WTC11 (cell line): Measurements from ENCODE around the gene ERF.

ENCODE experiments used
- CTCF ChIP-seq: fragments of 200-600 bp; IDR thresholded peaks from 2 replicates; pipeline ENCODE4 v1.8.0; 2022; ENCODE audit warnings: antibody characterized with exemption
- IRF1 ChIP-seq: sonication (generic); formaldehyde crosslinking; IDR thresholded peaks from 2 replicates; pipeline ENCODE4 v1.8.0; 2023; ENCODE audit warnings: missing genetic modification reagents
- NR1H2 ChIP-seq: sonication (generic); formaldehyde crosslinking; IDR thresholded peaks from 2 replicates; pipeline ENCODE4 v1.9.0; 2021; ENCODE audit warnings: mild to moderate bottlenecking, moderate library complexity, missing genetic modification reagents
- USF1 ChIP-seq: sonication (generic); formaldehyde crosslinking; IDR thresholded peaks from 2 replicates; pipeline ENCODE4 v1.8.0; 2022; ENCODE audit warnings: mild to moderate bottlenecking, missing genetic modification reagents

GRCh38 chr19:42216653-42217519 lies 38.0 kb downstream of the ERF start:
- no peak for TF ChIP-seq IRF1 (CRISPR knock-in tag)
- TF ChIP-seq CTCF = no peak
- TF ChIP-seq NR1H2 (CRISPR knock-in tag) = no peak
- no peak for TF ChIP-seq USF1 (CRISPR knock-in tag)
